AG09319 (cell line): ENCODE results near the gene EFR3B.

Experiments used
- DNase-seq: peaks from one replicate; pipeline ENCODE4 v3.0.0-alpha.2; 2010; ENCODE audit warnings: low read depth; ENCODE audit errors: extremely low read depth
- CTCF ChIP-seq: IDR thresholded peaks from 2 replicates; pipeline ENCODE4 v1.5.1; 2011; ENCODE audit warnings: low read depth, mild to moderate bottlenecking, inconsistent platforms, low read length, moderate library complexity

EFR3B gene

GRCh38 chr2:25201794-25202193 is 159.9 kb downstream of the EFR3B start:
- no peak for DNase-seq
- TF ChIP-seq CTCF, result no peak

- TF ChIP-seq CTCF, result no peak
- DNase-seq, result no peak
Observed at GRCh38 chr2:25202275-25202674, 160.4 kb downstream of the EFR3B start.

GRCh38 chr2:25204190-25204838 is 162.4 kb downstream of the EFR3B start:
- no peak for TF ChIP-seq CTCF
- no peak for DNase-seq

- TF ChIP-seq CTCF, result no peak
- DNase-seq, result no peak
Observed at GRCh38 chr2:25207078-25207545, 165.2 kb downstream of the EFR3B start.
